Osteoblast (primary cell): ENCODE measurements around the gene AKAP10. TPM values are rescaled to one million over a fixed set of nuclear protein-coding genes. Genes with fewer than 3 reads are reported as not detected.
A peak's percentile ranks its signal among the peaks of the same experiment; 100 is the strongest.

Experiments used
- DNase-seq: peaks from one replicate; pipeline ENCODE4 v3.0.0; 2011; ENCODE audit warnings: low spot score, mixed read lengths; ENCODE audit not compliant: insufficient read length; ENCODE audit errors: missing footprints
- H2AFZ ChIP-seq: 2 replicates; pipeline ENCODE4 v1.6.0; 2011; ENCODE audit warnings: mild to moderate bottlenecking, low read length
- H3K27ac ChIP-seq: 2 replicates; pipeline ENCODE4 v1.5.1; 2011; ENCODE audit warnings: mild to moderate bottlenecking, low read depth, low read length, moderate library complexity
- H3K27me3 ChIP-seq: 2 replicates; pipeline ENCODE4 v1.6.0; 2012; ENCODE audit warnings: mild to moderate bottlenecking, control low read depth, inconsistent platforms, low read length, moderate library complexity; ENCODE audit not compliant: insufficient read depth
- H3K36me3 ChIP-seq: 2 replicates; pipeline ENCODE4 v1.5.1; 2011; ENCODE audit warnings: mild to moderate bottlenecking, low read length, control low read depth, moderate library complexity; ENCODE audit not compliant: insufficient read depth
- H3K4me1 ChIP-seq: 2 replicates; pipeline ENCODE4 v1.5.1; 2011; ENCODE audit warnings: mild to moderate bottlenecking, low read length, control low read depth, moderate library complexity; ENCODE audit not compliant: insufficient read depth
- H3K4me2 ChIP-seq: 2 replicates; pipeline ENCODE4 v1.6.0; 2011; ENCODE audit warnings: mild to moderate bottlenecking, low read length; ENCODE audit not compliant: insufficient read depth
- H3K4me3 ChIP-seq: fragments of 200-600 bp; sonication (generic); 3 replicates; pipeline ENCODE4 v1.5.1; 2012; ENCODE audit warnings: mild to moderate bottlenecking, low read length, inconsistent platforms; ENCODE audit not compliant: insufficient read depth
- H3K79me2 ChIP-seq: 2 replicates; pipeline ENCODE4 v1.6.0; 2012; ENCODE audit warnings: mild to moderate bottlenecking, low read length, control low read depth, inconsistent platforms; ENCODE audit not compliant: insufficient read depth
- H3K9me3 ChIP-seq: 2 replicates; pipeline ENCODE4 v1.5.1; 2011; ENCODE audit warnings: low read depth, low read length, control low read depth
- H4K20me1 ChIP-seq: 2 replicates; pipeline ENCODE4 v1.6.0; 2012; ENCODE audit warnings: mild to moderate bottlenecking, low read length, control low read depth; ENCODE audit not compliant: insufficient read depth
- CTCF ChIP-seq: IDR thresholded peaks from 2 replicates; pipeline ENCODE4 v1.5.1; 2011; ENCODE audit warnings: mild to moderate bottlenecking, low read depth, low read length, moderate library complexity; ENCODE audit errors: extremely low read depth
- total RNA-seq: library from RNA; depleted of rRNA; stranded (reverse); fragments of >200 nt; gene quantifications from 2 replicates; pipeline ENCODE4 v1.2.3, GENCODE V29; 2012

The AKAP10 gene
- total RNA-seq, 1 donor: 27.5 TPM

GRCh38 chr17:20012017-20012536 is 34.4 kb upstream of the AKAP10 start:
- H3K4me2 ChIP-seq: no peak overlapping the region
- H3K27me3 ChIP-seq: peaks cover 25% of the 10 kb centered on the region
- no peaks in the 10 kb centered on the region for H3K79me2 ChIP-seq
- TF ChIP-seq CTCF: no peak
- H3K36me3 ChIP-seq: no peaks in the 10 kb centered on the region
- H2AFZ ChIP-seq: no peak overlapping the region
- no peak overlapping the region for H3K27ac ChIP-seq
- no peak overlapping the region for H3K4me3 ChIP-seq
- H3K4me1 ChIP-seq: peaks cover 10% of the 10 kb centered on the region
- no peaks in the 10 kb centered on the region for H4K20me1 ChIP-seq
- no peaks in the 10 kb centered on the region for H3K9me3 ChIP-seq
- DNase-seq: no peak

- no peak overlapping the region for H3K4me2 ChIP-seq
- H4K20me1 ChIP-seq: no peaks in the 10 kb centered on the region
- TF ChIP-seq CTCF: no peak
- H3K36me3 ChIP-seq: no peaks in the 10 kb centered on the region
- peaks cover 10% of the 10 kb centered on the region for H3K4me1 ChIP-seq
- no peaks in the 10 kb centered on the region for H3K79me2 ChIP-seq
- H3K4me3 ChIP-seq: no peak overlapping the region
- no peaks in the 10 kb centered on the region for H3K9me3 ChIP-seq
- no peak for DNase-seq
- H3K27me3 ChIP-seq: peaks cover 35% of the 10 kb centered on the region
- H2AFZ ChIP-seq: no peak overlapping the region
- no peak overlapping the region for H3K27ac ChIP-seq
These were observed 33.3 kb upstream of the AKAP10 start for GRCh38 chr17:20010936-20011335.

GRCh38 chr17:20010099-20010863 is 32.7 kb upstream of the AKAP10 start:
- Histone ChIP-seq H3K4me1 (peaks cover 10% of the 10 kb centered on the region), H4K20me1 (no peaks in the 10 kb centered on the region), H3K4me2 (peak overlapping the region; percentile 99), H3K27ac (no peak overlapping the region), H3K27me3 (peaks cover 36% of the 10 kb centered on the region), H3K36me3 (no peaks in the 10 kb centered on the region), H3K9me3 (no peaks in the 10 kb centered on the region), H2AFZ (no peak overlapping the region), H3K4me3 (peak overlapping the region; percentile 80), H3K79me2 (no peaks in the 10 kb centered on the region)
- peak; percentile 87 for DNase-seq
- peak; percentile 64 for TF ChIP-seq CTCF

GRCh38 chr17:20009302-20010098 is 31.9 kb upstream of the AKAP10 start, which contains the start of gene SPECC1:
SPECC1 (plus strand) TSS chr17:20009359; CDS start chr17:20096652, 87,293 bp downstream.
- peak; percentile 74 for TF ChIP-seq CTCF
- H3K4me3 ChIP-seq: peak within 1 kb of the TSS; percentile 80
- no peaks in the 10 kb centered on the region for H3K9me3 ChIP-seq
- peak within 1 kb of the TSS; percentile 99 for H2AFZ ChIP-seq
- peaks cover 10% of the 10 kb centered on the region for H3K4me1 ChIP-seq
- no peaks in the 10 kb centered on the region for H4K20me1 ChIP-seq
- no peaks in the 10 kb centered on the region for H3K36me3 ChIP-seq
- peaks cover 36% of the 10 kb centered on the region for H3K27me3 ChIP-seq
- no peak for DNase-seq
- no peak within 1 kb of the TSS for H3K27ac ChIP-seq
- peak within 1 kb of the TSS; percentile 99 for H3K4me2 ChIP-seq
- no peaks in the 10 kb centered on the region for H3K79me2 ChIP-seq
